DOHH2 (cell line): ENCODE data around the gene SHC4.

ENCODE experiments used
- H3F3A ChIP-seq: fragments of 200-600 bp; sonication (generic), shearing (Covaris generic); 2 replicates; pipeline ENCODE4 v1.6.0; 2016; ENCODE audit warnings: antibody characterized with exemption, mild to moderate bottlenecking; ENCODE audit not compliant: control insufficient read depth, insufficient read depth
- H3K27ac ChIP-seq: fragments of 200-600 bp; sonication (generic); 2 replicates; pipeline ENCODE4 v1.5.1; 2014; ENCODE audit warnings: low read depth, mild to moderate bottlenecking, low read length, moderate library complexity
- H3K27me3 ChIP-seq: fragments of 200-600 bp; sonication (generic); 2 replicates; pipeline ENCODE4 v1.6.1; 2014; ENCODE audit warnings: mild to moderate bottlenecking, low read length, mixed read lengths; ENCODE audit not compliant: control insufficient read depth
- H3K36me3 ChIP-seq: fragments of 200-600 bp; sonication (generic); 2 replicates; pipeline ENCODE4 v1.6.1; 2014; ENCODE audit warnings: mild to moderate bottlenecking, low read length, moderate library complexity, mixed read lengths; ENCODE audit not compliant: control insufficient read depth
- H3K4me1 ChIP-seq: fragments of 200-600 bp; sonication (generic); 2 replicates; pipeline ENCODE4 v1.6.1; 2014; ENCODE audit warnings: mild to moderate bottlenecking, low read length, mixed read lengths; ENCODE audit not compliant: control insufficient read depth
- H3K4me2 ChIP-seq: fragments of 200-600 bp; sonication (generic); 2 replicates; pipeline ENCODE4 v1.6.0; 2014; ENCODE audit warnings: mild to moderate bottlenecking, low read length, moderate library complexity
- H3K4me3 ChIP-seq: fragments of 200-600 bp; sonication (generic); 2 replicates; pipeline ENCODE4 v1.5.1; 2014; ENCODE audit warnings: mild to moderate bottlenecking, low read length, mixed read lengths
- H3K79me2 ChIP-seq: fragments of 200-600 bp; sonication (generic); 2 replicates; pipeline ENCODE4 v1.6.1; 2014; ENCODE audit warnings: mild to moderate bottlenecking, low read length, mixed read lengths; ENCODE audit not compliant: control insufficient read depth
- H3K9me2 ChIP-seq: fragments of 200-600 bp; sonication (generic); replicated peaks from 2 replicates; pipeline ENCODE4 v1.6.1; 2014; ENCODE audit warnings: mild to moderate bottlenecking, low read length, mixed read lengths; ENCODE audit not compliant: control insufficient read depth
- H3K9me3 ChIP-seq: fragments of 200-600 bp; sonication (generic); 2 replicates; pipeline ENCODE4 v1.6.1; 2014; ENCODE audit warnings: antibody characterized with exemption, low read length, mixed read lengths; ENCODE audit not compliant: control insufficient read depth, insufficient read depth
- H4K20me1 ChIP-seq: fragments of 200-600 bp; sonication (generic); 2 replicates; pipeline ENCODE4 v1.6.0; 2014; ENCODE audit warnings: low read depth, mild to moderate bottlenecking, antibody characterized with exemption, low read length, moderate library complexity; ENCODE audit not compliant: control insufficient read depth, insufficient read depth
- CTCF ChIP-seq: fragments of 200-600 bp; sonication (generic); IDR thresholded peaks from one replicate; pipeline ENCODE4 v1.5.1; 2014; ENCODE audit warnings: antibody characterized with exemption, mild to moderate bottlenecking, low read depth, low read length; ENCODE audit not compliant: poor library complexity, severe bottlenecking
- EZH2phosphoT487 ChIP-seq: fragments of 200-600 bp; sonication (generic); IDR thresholded peaks from 2 replicates; pipeline ENCODE4 v1.6.1; 2017; ENCODE audit warnings: borderline replicate concordance, mild to moderate bottlenecking, antibody characterized with exemption, low read length, moderate library complexity, mixed read lengths

SHC4 gene

DNA sequence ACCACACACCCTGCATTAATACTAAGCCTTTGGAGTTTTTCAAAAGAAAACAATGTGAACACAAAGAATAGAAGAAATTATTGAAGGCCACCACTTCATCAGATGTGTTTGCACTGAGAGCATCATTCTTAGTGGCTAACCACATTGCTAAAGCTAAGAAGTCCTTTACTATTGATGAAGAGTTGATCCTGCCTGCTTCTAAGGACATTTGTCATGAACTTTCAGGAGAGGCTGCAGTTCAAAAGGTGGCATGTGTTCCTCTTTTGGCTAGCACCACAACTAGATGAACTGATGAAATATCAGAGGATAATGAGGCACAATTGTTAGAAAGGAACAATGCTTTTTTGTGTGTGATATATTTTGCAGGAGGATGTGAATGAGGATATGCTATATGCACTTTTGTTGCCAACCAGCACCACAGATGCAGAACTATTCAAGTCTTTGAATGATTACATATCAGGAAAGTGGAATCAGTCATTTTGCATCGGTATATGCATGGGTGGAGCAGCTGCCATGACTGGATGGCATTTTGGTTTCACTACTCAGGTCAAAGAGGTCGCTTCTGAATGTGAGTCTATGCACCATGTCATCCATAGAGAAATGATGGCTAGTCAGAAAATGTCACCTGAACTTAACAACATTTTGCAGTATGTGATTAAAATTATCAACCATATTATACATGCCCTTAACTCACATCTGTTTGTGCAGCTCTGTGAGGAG, 88.3 kb downstream of the SHC4 start:
- no peaks in the 10 kb centered on the region for H4K20me1 ChIP-seq
- H3K79me2 ChIP-seq, result peaks cover 25% of the 10 kb centered on the region
- H3K36me3 ChIP-seq, result peaks cover 23% of the 10 kb centered on the region
- H3K9me3 ChIP-seq, result no peaks in the 10 kb centered on the region
- H3K9me2 ChIP-seq, result no peaks in the 10 kb centered on the region
- peaks cover 26% of the 10 kb centered on the region for H3K4me1 ChIP-seq
- no peak overlapping the region for H3K4me2 ChIP-seq
- H3K27ac ChIP-seq, result no peak overlapping the region
- peaks cover 4% of the 10 kb centered on the region; the same call in 1 of the 2 replicates for H3F3A ChIP-seq
- TF ChIP-seq CTCF (no peak), EZH2phosphoT487 (no peak)
- no peak overlapping the region for H3K4me3 ChIP-seq
- H3K27me3 ChIP-seq, result peaks cover 4% of the 10 kb centered on the region; the same call in 1 of the 2 replicates

- H3K4me1 ChIP-seq, result peaks cover 8% of the 10 kb centered on the region; the same call in 1 of the 2 replicates
- peaks cover 4% of the 10 kb centered on the region; the same call in 1 of the 2 replicates for H3K27me3 ChIP-seq
- no peaks in the 10 kb centered on the region for H3K9me2 ChIP-seq
- no peaks in the 10 kb centered on the region for H3K9me3 ChIP-seq
- peaks cover 4% of the 10 kb centered on the region; the same call in 1 of the 2 replicates for H3F3A ChIP-seq
- no peaks in the 10 kb centered on the region for H4K20me1 ChIP-seq
- no peak overlapping the region for H3K4me2 ChIP-seq
- H3K36me3 ChIP-seq, result no peaks in the 10 kb centered on the region
- no peak overlapping the region for H3K4me3 ChIP-seq
- H3K27ac ChIP-seq, result no peak overlapping the region
- no peaks in the 10 kb centered on the region for H3K79me2 ChIP-seq
- TF ChIP-seq CTCF, result no peak
- no peak for TF ChIP-seq EZH2phosphoT487
Measured at GRCh38 chr15:48872632-48873031, 91.1 kb downstream of the SHC4 start.

DNA sequence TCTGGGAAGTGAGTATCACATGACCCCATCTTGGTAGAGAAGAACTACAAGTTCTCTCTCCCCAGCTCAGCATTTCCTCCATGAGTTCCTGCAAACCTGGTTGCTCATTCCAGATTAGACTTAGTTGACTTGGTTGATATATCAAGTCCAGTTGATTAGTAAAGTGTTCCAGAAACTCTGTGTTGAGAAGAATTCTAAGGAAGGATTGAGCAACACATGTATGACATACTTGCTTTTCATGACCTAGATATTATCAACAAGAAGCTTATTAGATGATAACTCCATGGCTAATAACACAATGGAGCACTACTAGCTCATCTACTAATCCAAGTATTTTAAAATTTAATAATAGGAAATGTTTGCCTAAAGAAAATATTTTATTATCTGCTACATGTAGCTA, 92.2 kb downstream of the SHC4 start:
- Histone ChIP-seq H3K27ac (no peak overlapping the region), H3K79me2 (no peaks in the 10 kb centered on the region), H3K4me2 (no peak overlapping the region), H3F3A (no peaks in the 10 kb centered on the region), H3K27me3 (peaks cover 4% of the 10 kb centered on the region; the same call in 1 of the 2 replicates), H3K4me1 (no peaks in the 10 kb centered on the region), H4K20me1 (no peaks in the 10 kb centered on the region), H3K36me3 (no peaks in the 10 kb centered on the region), H3K9me2 (no peaks in the 10 kb centered on the region), H3K4me3 (no peak overlapping the region), H3K9me3 (no peaks in the 10 kb centered on the region)
- TF ChIP-seq EZH2phosphoT487 (no peak), CTCF (no peak)
